ENCODE measurements around the gene HNRNPR. TPM values are rescaled to one million over a fixed set of nuclear protein-coding genes. Genes with fewer than 3 reads are reported as not detected.
A peak's percentile ranks its signal among the peaks of the same experiment; 100 is the strongest.

HNRNPR gene
- total and polyA plus RNA-seq, 9 of the 15 experiments (the other 6 are each of a cell fraction or from before 2014, with no cell fraction given) = 80.9 to 372 (median 301) TPM

- TF ChIP-seq MGA (IDR thresholded peaks at IDR 0.05) (peak; percentile 85), CBX3 (IDR thresholded peaks at IDR 0.05; ENCODE audit: borderline replicate concordance in 1 of 2, low read length in 2 of 2) (no peak; a peak in 1 of 3 replicates), SREBF1 (IDR thresholded peaks at IDR 0.05; ENCODE audit: borderline replicate concordance, low read depth, low read length) (no peak), TGIF2 (CRISPR knock-in tag; IDR thresholded peaks at IDR 0.05) (no peak), ARID1B (IDR thresholded peaks at IDR 0.05) (0 out of 2 replicates have a peak, but pooled peaks have one; percentile 7), GTF2F1 (IDR thresholded peaks at IDR 0.05; ENCODE audit: low read depth, low read length) (no peak), RFX5 (IDR thresholded peaks at IDR 0.05; ENCODE audit: low read depth, low read length) (no peak), E2F6 (IDR thresholded peaks at IDR 0.05; ENCODE audit: borderline replicate concordance in 1 of 2, extremely low read depth in 1 of 2, insufficient read depth in 1 of 2, insufficient read length in 1 of 2, low read depth in 1 of 2, low read length in 1 of 2, poor library complexity in 1 of 2, severe bottlenecking in 1 of 2) (peak; percentile 66 to 90), HOXB6 (CRISPR knock-in tag; IDR thresholded peaks at IDR 0.05; ENCODE audit: borderline replicate concordance) (no peak), ID3 (CRISPR knock-in tag; IDR thresholded peaks at IDR 0.05) (no peak), ID3 (tag; IDR thresholded peaks at IDR 0.05) (0 out of 2 replicates have a peak, but pooled peaks have one; percentile 20)
Observed at GRCh38 chr1:23371987-23372880, 28.1 kb upstream of the HNRNPR start (continued).

Data from K562 (cell line).